ENCODE data around the gene RMRP. TPM values are rescaled to one million over a fixed set of nuclear protein-coding genes. Genes with fewer than 3 reads are reported as not detected.
A peak's percentile ranks its signal among the peaks of the same experiment; 100 is the strongest.

Gene RMRP
- total RNA-seq, 1 experiment from 2014 or later = 13,506 TPM

DNA sequence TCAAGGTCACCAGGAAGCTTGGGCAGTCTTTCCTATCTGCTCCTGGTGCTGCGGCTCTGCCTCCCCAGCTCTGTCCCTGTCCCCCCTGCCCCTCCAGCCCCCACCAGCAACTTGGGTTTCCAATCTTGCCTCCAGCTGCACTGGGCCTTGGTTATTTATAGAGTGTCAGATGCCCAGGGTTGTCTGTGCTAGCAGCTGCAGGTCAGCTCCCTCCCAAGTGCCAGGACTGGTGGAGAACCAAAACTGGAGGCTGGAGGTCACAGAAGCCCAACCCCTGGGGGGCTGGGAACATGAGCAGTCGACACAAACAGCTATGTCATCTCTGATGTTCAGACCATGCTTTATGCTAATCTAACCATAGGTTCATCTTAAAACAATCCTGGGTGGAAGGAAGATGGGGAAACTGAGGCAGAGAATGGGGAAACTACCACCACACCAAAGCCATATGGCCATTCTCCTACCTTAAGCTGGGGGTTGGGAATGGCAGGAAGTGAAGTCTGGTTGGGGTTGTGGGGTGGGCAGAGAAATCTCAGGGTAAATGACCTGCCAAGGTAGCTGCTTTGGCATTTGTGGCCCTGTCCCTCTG lies 30.2 kb upstream of the RMRP start:
- H4K20me1 ChIP-seq (ENCODE audit: insufficient read depth) = no peaks in the 10 kb centered on the region
- peaks cover 21% of the 10 kb centered on the region for H3K4me1 ChIP-seq (replicated peaks; ENCODE audit: insufficient read depth)
- no peak for DNase-seq
- H3K4me2 ChIP-seq = peak overlapping the region; percentile 74
- H3K27ac ChIP-seq = 0 out of 2 replicates have a peak overlapping the region, but pooled peaks have one; percentile 75
- CTCF ChIA-PET = no interaction called here
- H3F3A ChIP-seq (ENCODE audit: insufficient read depth, low read depth) = peaks cover 14% of the 10 kb centered on the region; the same call in 1 of the 2 replicates
- no peak for TF ChIP-seq EZH2 (IDR thresholded peaks at IDR 0.05; ENCODE audit: low read depth)
- TF ChIP-seq, protein P1, sequence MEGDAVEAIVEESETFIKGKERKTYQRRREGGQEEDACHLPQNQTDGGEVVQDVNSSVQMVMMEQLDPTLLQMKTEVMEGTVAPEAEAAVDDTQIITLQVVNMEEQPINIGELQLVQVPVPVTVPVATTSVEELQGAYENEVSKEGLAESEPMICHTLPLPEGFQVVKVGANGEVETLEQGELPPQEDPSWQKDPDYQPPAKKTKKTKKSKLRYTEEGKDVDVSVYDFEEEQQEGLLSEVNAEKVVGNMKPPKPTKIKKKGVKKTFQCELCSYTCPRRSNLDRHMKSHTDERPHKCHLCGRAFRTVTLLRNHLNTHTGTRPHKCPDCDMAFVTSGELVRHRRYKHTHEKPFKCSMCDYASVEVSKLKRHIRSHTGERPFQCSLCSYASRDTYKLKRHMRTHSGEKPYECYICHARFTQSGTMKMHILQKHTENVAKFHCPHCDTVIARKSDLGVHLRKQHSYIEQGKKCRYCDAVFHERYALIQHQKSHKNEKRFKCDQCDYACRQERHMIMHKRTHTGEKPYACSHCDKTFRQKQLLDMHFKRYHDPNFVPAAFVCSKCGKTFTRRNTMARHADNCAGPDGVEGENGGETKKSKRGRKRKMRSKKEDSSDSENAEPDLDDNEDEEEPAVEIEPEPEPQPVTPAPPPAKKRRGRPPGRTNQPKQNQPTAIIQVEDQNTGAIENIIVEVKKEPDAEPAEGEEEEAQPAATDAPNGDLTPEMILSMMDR (conservative IDR thresholded peaks at IDR 0.05) = no peak
- no peak overlapping the region for H3K4me3 ChIP-seq
- H3K9me3 ChIP-seq (ENCODE audit: insufficient read depth, low read depth) = no peaks in the 10 kb centered on the region
- no peaks in the 10 kb centered on the region for H3K27me3 ChIP-seq (ENCODE audit: insufficient read depth, low read depth)
- no peak overlapping the region for H2AFZ ChIP-seq
- BruUV-seq (replicated peaks) = no TSS peak
- H3K9me2 ChIP-seq (ENCODE audit: insufficient read depth) = no peaks in the 10 kb centered on the region
- intact Hi-C loops (cut with micrococcal nuclease; ENCODE audit: unreplicated experiment) = no loop called here
- H3K79me2 ChIP-seq (ENCODE audit: low read depth) = no peaks in the 10 kb centered on the region
- no peaks in the 10 kb centered on the region for H3K36me3 ChIP-seq (ENCODE audit: low read depth)
- POLR2A ChIA-PET (ENCODE audit: unreplicated experiment) = interaction anchor here (0.6 kb wide), 1 partner anchor 9 kb away, joined by 4 read pairs; no protein-coding TSS in a partner anchor

DNA sequence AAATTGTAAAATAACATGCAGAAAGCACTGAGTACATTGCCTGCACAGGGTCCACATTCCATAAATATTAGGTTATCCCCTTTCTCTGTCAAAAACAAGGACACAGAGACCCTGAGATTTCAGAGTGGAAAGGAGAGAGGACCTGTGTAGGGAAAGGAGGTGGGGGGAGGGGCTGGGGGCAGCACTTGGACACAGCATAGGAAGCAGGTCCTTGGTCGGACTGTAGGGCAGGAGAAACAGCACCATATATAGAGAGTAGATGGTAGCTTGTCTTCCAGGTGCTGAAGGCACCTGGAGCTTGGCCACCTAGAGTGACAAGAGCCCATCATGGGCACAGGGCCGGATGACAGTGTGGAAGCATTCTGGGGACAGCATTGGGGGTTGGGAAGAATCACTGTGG lies 29.5 kb upstream of the RMRP start:
- no TSS peak for BruUV-seq (replicated peaks)
- DNase-seq = no peak
- Histone ChIP-seq H3K9me2 (ENCODE audit: insufficient read depth) (no peaks in the 10 kb centered on the region), H3K4me2 (no peak overlapping the region), H4K20me1 (ENCODE audit: insufficient read depth) (no peaks in the 10 kb centered on the region), H3K9me3 (ENCODE audit: insufficient read depth, low read depth) (no peaks in the 10 kb centered on the region), H2AFZ (no peak overlapping the region), H3K4me3 (no peak overlapping the region), H3F3A (ENCODE audit: insufficient read depth, low read depth) (peaks cover 14% of the 10 kb centered on the region; the same call in 1 of the 2 replicates), H3K4me1 (replicated peaks; ENCODE audit: insufficient read depth) (peaks cover 21% of the 10 kb centered on the region), H3K36me3 (ENCODE audit: low read depth) (no peaks in the 10 kb centered on the region), H3K27ac (no peak overlapping the region), H3K27me3 (ENCODE audit: insufficient read depth, low read depth) (no peaks in the 10 kb centered on the region), H3K79me2 (ENCODE audit: low read depth) (no peaks in the 10 kb centered on the region)
- intact Hi-C loops (cut with micrococcal nuclease; ENCODE audit: unreplicated experiment) = no loop called here
- CTCF ChIA-PET = no interaction called here
- TF ChIP-seq, protein P1 (conservative IDR thresholded peaks at IDR 0.05) = no peak
- no peak for TF ChIP-seq EZH2 (IDR thresholded peaks at IDR 0.05; ENCODE audit: low read depth)
- POLR2A ChIA-PET (ENCODE audit: unreplicated experiment) = interaction anchor here (0.6 kb wide), 1 partner anchor 852 kb away, joined by 3 read pairs; no protein-coding TSS in a partner anchor

DNA sequence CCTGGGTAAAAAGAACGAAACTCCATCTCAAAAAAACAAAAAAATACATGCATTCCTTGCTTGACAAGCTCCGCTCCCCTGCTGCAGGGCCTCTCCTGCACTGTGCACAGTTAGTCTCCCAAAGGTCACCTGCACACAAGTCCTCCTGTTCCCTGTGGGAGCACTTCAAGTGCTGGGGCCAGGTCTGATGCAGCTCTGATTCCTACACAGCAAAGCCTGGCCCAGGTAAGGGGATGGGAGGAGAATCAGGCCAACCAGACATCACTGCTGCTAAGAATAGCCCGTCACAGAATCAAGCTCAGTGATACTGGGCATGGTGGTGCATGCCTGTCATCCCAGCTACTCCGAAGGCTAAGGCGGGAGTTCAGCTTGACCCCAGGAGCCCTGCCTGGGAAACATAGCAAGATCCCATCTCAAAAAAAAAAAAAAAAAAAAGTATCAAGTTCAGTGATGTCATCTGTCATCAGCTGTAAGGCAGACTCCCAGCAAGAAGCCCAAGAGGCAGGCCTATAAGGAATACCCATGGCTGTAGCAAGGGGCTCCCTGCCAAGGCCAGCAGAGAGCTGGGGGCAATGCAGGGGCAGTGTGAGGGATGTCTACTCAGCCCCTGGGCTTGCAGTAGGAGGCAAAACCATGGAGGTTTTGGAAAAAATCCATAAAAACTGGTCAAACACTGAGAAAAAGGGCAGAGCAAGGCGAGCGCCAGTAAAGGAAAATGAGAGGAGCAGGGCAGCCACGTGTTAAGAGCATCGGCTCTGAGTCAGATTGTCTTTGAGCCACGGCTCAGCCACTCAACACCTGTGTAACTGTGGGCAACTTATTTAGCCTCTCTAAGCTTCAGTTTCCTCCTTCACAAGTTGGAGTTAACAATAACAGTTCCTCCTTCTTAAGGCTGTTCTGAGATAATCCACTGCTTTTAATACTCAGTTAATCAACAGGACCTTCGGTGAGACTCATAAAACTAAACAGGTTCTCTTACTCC lies 28.7 kb upstream of the RMRP start:
- Histone ChIP-seq H3K36me3 (ENCODE audit: low read depth) (no peaks in the 10 kb centered on the region), H3K9me3 (ENCODE audit: insufficient read depth, low read depth) (no peaks in the 10 kb centered on the region), H4K20me1 (ENCODE audit: insufficient read depth) (no peaks in the 10 kb centered on the region), H3F3A (ENCODE audit: insufficient read depth, low read depth) (peaks cover 14% of the 10 kb centered on the region; the same call in 1 of the 2 replicates), H3K79me2 (ENCODE audit: low read depth) (no peaks in the 10 kb centered on the region), H2AFZ (no peak overlapping the region), H3K4me2 (no peak overlapping the region), H3K4me3 (no peak overlapping the region), H3K27me3 (ENCODE audit: insufficient read depth, low read depth) (no peaks in the 10 kb centered on the region), H3K4me1 (replicated peaks; ENCODE audit: insufficient read depth) (peaks cover 21% of the 10 kb centered on the region), H3K27ac (no peak overlapping the region), H3K9me2 (ENCODE audit: insufficient read depth) (no peaks in the 10 kb centered on the region)
- intact Hi-C loops (cut with micrococcal nuclease; ENCODE audit: unreplicated experiment) = no loop called here
- TF ChIP-seq, protein P1 (conservative IDR thresholded peaks at IDR 0.05) = no peak
- TF ChIP-seq EZH2 (IDR thresholded peaks at IDR 0.05; ENCODE audit: low read depth) = no peak
- no TSS peak for BruUV-seq (replicated peaks)
- ChIA-PET CTCF (no interaction called here), POLR2A (ENCODE audit: unreplicated experiment) (interaction anchor here (0.6 kb wide), 1 partner anchor 851 kb away, joined by 3 read pairs; no protein-coding TSS in a partner anchor)
- no peak for DNase-seq

Measured in PC-9 (cell line).